ENCODE data around the gene TAPT1.

- TF ChIP-seq CTCF (IDR thresholded peaks at IDR 0.05) (no peak), ZFX (IDR thresholded peaks at IDR 0.05; ENCODE audit: borderline replicate concordance) (no peak)
Observed at GRCh38 chr4:16261313-16261878, 35.1 kb upstream of the TAPT1 start.
